ENCODE results near the gene DNASE1.

DNA sequence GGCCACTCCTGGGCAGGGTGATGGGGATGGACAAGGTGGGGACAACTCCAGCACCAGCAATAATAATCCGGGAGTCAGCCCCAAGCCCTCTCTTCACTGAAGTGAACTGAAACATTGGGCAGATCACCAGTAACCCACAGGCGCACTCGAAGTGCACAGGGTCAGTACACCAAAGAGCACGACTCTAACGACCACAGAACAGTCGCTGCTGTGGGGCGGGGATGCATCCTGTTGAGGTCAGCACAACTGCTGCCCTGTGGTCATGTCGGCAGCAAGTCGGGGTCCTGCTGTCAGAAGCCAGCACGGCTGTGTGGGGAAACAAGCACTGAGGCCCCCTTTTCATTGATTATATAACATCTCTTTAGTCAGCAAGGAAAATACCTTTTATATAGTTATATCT, 14.6 kb downstream of the DNASE1 start:
- TF ChIP-seq POLR2A (IDR thresholded peaks at IDR 0.05), result no peak
- TF ChIP-seq, protein P1, sequence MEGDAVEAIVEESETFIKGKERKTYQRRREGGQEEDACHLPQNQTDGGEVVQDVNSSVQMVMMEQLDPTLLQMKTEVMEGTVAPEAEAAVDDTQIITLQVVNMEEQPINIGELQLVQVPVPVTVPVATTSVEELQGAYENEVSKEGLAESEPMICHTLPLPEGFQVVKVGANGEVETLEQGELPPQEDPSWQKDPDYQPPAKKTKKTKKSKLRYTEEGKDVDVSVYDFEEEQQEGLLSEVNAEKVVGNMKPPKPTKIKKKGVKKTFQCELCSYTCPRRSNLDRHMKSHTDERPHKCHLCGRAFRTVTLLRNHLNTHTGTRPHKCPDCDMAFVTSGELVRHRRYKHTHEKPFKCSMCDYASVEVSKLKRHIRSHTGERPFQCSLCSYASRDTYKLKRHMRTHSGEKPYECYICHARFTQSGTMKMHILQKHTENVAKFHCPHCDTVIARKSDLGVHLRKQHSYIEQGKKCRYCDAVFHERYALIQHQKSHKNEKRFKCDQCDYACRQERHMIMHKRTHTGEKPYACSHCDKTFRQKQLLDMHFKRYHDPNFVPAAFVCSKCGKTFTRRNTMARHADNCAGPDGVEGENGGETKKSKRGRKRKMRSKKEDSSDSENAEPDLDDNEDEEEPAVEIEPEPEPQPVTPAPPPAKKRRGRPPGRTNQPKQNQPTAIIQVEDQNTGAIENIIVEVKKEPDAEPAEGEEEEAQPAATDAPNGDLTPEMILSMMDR (IDR thresholded peaks at IDR 0.05), result no peak

All from upper lobe of left lung (tissue), 4 donors.